ENCODE data around the gene SPHK1.
A peak's percentile ranks its signal among the peaks of the same experiment; 100 is the strongest.
"Not testable (repeated sequence)": the region's sequence is repeated elsewhere in the genome, so short reads cannot be mapped to it uniquely, and the experiment has no call there.

SPHK1 gene

GRCh38 chr17:76357597-76358158 is 26.7 kb upstream of the SPHK1 start:
- no peak overlapping the region for H3K27ac ChIP-seq
- TF ChIP-seq CTCF (conservative IDR thresholded peaks at IDR 0.05): no peak

- no peak for TF ChIP-seq CTCF (conservative IDR thresholded peaks at IDR 0.05)
- no peak overlapping the region for H3K27ac ChIP-seq
Measured at GRCh38 chr17:76359375-76359774, 25.0 kb upstream of the SPHK1 start.

GRCh38 chr17:76359776-76360175 is 24.6 kb upstream of the SPHK1 start:
- H3K27ac ChIP-seq: not testable (repeated sequence)

- no peak for TF ChIP-seq CTCF (conservative IDR thresholded peaks at IDR 0.05)
- H3K27ac ChIP-seq: no peak overlapping the region
Measured at GRCh38 chr17:76360461-76360860, 23.9 kb upstream of the SPHK1 start.

- no peak for TF ChIP-seq CTCF (conservative IDR thresholded peaks at IDR 0.05)
- H3K27ac ChIP-seq: no peak overlapping the region
Measured at GRCh38 chr17:76363107-76363842, 21.1 kb upstream of the SPHK1 start.

GRCh38 chr17:76365256-76365903 is 19.0 kb upstream of the SPHK1 start:
- H3K27ac ChIP-seq: no peak overlapping the region
- TF ChIP-seq CTCF (conservative IDR thresholded peaks at IDR 0.05): peak; percentile 65

- H3K27ac ChIP-seq: no peak overlapping the region
- TF ChIP-seq CTCF (conservative IDR thresholded peaks at IDR 0.05): no peak
Measured at GRCh38 chr17:76366247-76366646, 18.2 kb upstream of the SPHK1 start.

GRCh38 chr17:76367642-76368041 is 16.8 kb upstream of the SPHK1 start:
- TF ChIP-seq CTCF (conservative IDR thresholded peaks at IDR 0.05): no peak
- no peak overlapping the region for H3K27ac ChIP-seq
